Colonic mucosa (tissue), 4 donors: ENCODE results near the gene CD3D. TPM values are rescaled to one million over a fixed set of nuclear protein-coding genes. Genes with fewer than 3 reads are reported as not detected.

Experiments
- DNase-seq: peaks from one replicate; pipeline ENCODE4 v3.0.0-alpha.2; 2020
- H3K27ac ChIP-seq: fragments of 200-600 bp; one replicate; pipeline ENCODE4 v1.8.0; 2021
- H3K27me3 ChIP-seq: fragments of 200-600 bp; one replicate; pipeline ENCODE4 v1.8.0; 2021
- H3K36me3 ChIP-seq: fragments of 200-600 bp; one replicate; pipeline ENCODE4 v1.8.0; 2021
- H3K4me1 ChIP-seq: fragments of 200-600 bp; one replicate; pipeline ENCODE4 v1.8.0; 2021; ENCODE audit warnings: mild to moderate bottlenecking
- H3K4me3 ChIP-seq: fragments of 200-600 bp; one replicate; pipeline ENCODE4 v1.8.0; 2021
- H3K9ac ChIP-seq, 2 donors: one replicate each; pipeline ENCODE4 v1.7.0; 2013; ENCODE audit warnings: control low read depth in 2 of 2, low read depth in 2 of 2, low read length in 2 of 2
- H3K9me3 ChIP-seq: fragments of 200-600 bp; one replicate; pipeline ENCODE4 v1.8.0; 2021
- intact Hi-C: fragments of 100-400 bp; cut with DNase I; formaldehyde crosslinking; loops from one replicate; pipeline ENCODE4 v1.14.1; 2022
- total RNA-seq, 2 donors: library from RNA; stranded (reverse); fragmentation: NEBNext Ultra II Directional in 1 of 2; extraction: Animal tissue kit (Norgen Biotek cat#: 25700) in 1 of 2; gene quantifications; one replicate each; pipeline ENCODE4 v1.2.1, GENCODE V29; 2021
- TF ChIP-seq, protein P1 (sequence below): fragments of 200-600 bp; IDR thresholded peaks from one replicate; pipeline ENCODE4 v1.8.0; 2022; ENCODE audit warnings: antibody characterized with exemption, mild to moderate bottlenecking
- donor health status: healthy.
- donor health status: DM: no; HTN: no; CAD: no.
- donor health status: DM: no; HTN: no; CAD: no.

The CD3D gene
- total RNA-seq, 2 donors from 2014 or later, result 3.1 to 4.7 TPM

DNA sequence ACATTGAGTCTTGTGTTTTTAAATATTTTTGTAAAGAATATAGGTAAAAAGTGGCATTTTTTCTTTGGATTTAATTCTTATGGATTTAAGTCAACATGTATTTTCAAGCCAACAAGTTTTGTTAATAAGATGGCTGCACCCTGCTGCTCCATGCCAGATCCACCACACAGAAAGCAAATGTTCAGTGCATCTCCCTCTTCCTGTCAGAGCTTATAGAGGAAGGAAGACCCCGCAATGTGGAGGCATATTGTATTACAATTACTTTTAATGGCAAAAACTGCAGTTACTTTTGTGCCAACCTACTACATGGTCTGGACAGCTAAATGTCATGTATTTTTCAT is 38.3 kb downstream of the CD3D start:
- no peak overlapping the region for H3K27ac ChIP-seq
- TF ChIP-seq, protein P1, sequence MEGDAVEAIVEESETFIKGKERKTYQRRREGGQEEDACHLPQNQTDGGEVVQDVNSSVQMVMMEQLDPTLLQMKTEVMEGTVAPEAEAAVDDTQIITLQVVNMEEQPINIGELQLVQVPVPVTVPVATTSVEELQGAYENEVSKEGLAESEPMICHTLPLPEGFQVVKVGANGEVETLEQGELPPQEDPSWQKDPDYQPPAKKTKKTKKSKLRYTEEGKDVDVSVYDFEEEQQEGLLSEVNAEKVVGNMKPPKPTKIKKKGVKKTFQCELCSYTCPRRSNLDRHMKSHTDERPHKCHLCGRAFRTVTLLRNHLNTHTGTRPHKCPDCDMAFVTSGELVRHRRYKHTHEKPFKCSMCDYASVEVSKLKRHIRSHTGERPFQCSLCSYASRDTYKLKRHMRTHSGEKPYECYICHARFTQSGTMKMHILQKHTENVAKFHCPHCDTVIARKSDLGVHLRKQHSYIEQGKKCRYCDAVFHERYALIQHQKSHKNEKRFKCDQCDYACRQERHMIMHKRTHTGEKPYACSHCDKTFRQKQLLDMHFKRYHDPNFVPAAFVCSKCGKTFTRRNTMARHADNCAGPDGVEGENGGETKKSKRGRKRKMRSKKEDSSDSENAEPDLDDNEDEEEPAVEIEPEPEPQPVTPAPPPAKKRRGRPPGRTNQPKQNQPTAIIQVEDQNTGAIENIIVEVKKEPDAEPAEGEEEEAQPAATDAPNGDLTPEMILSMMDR, result no peak
- intact Hi-C loops, result no loop called here
- H3K36me3 ChIP-seq, result no peaks in the 10 kb centered on the region
- H3K4me3 ChIP-seq, result no peak overlapping the region
- no peaks in the 10 kb centered on the region for H3K27me3 ChIP-seq
- H3K9ac ChIP-seq, result no peak overlapping the region
- no peak for DNase-seq
- no peaks in the 10 kb centered on the region for H3K4me1 ChIP-seq
- no peaks in the 10 kb centered on the region for H3K9me3 ChIP-seq

DNA sequence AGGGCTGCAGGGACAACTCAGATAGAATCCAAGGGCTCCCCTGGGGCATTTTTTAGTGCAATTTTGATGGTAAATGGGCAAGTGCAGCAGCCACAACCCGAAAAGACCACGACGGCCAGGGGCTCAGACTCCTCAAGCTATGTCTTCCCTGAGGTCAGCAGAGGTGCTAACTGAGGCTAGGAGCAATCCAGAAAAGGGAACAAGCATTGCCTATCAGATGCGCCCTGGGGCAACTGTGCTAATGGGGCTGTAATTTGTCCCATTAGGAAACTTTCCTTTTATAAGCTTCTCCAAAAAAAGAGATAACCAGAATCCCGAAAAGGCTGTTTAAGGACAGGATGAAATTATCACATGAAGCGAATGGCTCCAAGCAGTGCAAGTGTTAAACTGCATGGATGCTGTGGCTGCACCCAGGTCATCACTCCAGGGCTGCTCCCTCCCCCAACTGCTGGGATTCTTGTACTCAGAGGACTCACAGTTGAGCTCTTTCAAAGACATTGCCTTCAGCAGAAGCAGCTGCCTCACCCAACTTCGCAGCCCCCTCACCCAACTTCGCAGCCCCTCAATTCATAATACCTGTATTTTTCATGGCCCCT is 40.8 kb downstream of the CD3D start:
- no peaks in the 10 kb centered on the region for H3K27me3 ChIP-seq
- no peak overlapping the region for H3K27ac ChIP-seq
- DNase-seq, result no peak
- H3K4me3 ChIP-seq, result no peak overlapping the region
- no peak overlapping the region for H3K9ac ChIP-seq
- no peaks in the 10 kb centered on the region for H3K36me3 ChIP-seq
- TF ChIP-seq, protein P1, result no peak
- no peaks in the 10 kb centered on the region for H3K9me3 ChIP-seq
- no peaks in the 10 kb centered on the region for H3K4me1 ChIP-seq
- intact Hi-C loops, result no loop called here

DNA sequence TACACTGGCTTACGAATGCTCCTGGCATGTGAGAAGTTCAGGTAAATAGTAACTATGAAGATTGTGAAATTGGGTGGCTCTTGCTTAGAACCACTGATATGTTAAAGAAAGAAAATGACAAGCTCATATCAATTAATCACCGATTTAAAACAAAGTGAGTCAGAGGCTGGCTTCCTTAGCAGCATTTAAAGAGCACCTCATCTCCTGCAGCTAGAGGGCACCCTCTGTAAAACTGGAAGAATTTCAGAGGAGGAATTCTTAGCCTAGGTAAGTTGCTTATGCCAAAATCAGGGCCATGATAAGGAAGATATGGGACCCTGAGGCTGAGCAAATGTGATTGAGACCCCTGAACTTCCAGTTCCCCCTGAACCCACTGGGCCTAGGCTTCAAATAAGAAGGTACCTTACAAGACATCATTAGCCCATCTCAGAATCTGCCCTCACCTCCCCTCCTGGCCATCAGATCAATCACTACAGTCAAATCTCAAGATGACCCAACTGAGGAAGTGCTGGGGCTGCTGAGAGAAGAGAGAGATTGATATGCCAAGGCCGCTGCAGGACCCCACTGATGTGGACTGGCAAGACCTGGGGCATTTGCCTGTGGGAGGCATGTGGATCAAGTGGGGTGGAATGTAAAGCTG is 46.6 kb downstream of the CD3D start:
- intact Hi-C loops, result loop anchor here (2.0 to 10.0 kb wide), 2 partner anchors 57 to 189 kb away; no protein-coding TSS in a partner anchor
- Histone ChIP-seq H3K27me3 (no peaks in the 10 kb centered on the region), H3K9ac (no peak overlapping the region), H3K36me3 (no peaks in the 10 kb centered on the region), H3K4me1 (no peaks in the 10 kb centered on the region), H3K4me3 (no peak overlapping the region), H3K27ac (no peak overlapping the region), H3K9me3 (no peaks in the 10 kb centered on the region)
- TF ChIP-seq, protein P1, result peak; percentile 36
- no peak for DNase-seq

DNA sequence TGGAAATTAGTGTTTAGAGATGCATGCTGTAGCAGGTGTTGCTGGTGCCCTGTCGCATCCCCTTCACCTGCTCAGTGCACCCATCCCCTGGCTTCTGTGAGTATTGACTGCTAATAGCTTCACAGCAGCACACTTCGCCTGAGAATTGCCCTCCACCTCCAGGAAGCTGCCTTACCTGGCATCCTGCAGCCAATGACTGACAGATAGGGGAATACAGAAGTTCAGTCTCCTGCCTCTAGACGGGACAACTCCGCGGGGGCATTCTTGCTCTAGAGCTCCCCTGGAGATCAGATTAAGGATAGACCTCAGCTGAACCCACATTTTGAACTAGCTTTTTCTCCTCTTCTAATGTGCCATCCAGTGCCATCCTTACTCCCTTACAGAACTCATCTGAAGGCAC is 47.3 kb downstream of the CD3D start:
- intact Hi-C loops, result loop anchor here (10.0 kb wide), 1 partner anchor 190 kb away; no protein-coding TSS in a partner anchor
- Histone ChIP-seq H3K27ac (no peak overlapping the region), H3K4me3 (no peak overlapping the region), H3K9ac (no peak overlapping the region), H3K36me3 (no peaks in the 10 kb centered on the region), H3K4me1 (no peaks in the 10 kb centered on the region), H3K27me3 (no peaks in the 10 kb centered on the region), H3K9me3 (no peaks in the 10 kb centered on the region)
- DNase-seq, result no peak
- TF ChIP-seq, protein P1, result no peak

DNA sequence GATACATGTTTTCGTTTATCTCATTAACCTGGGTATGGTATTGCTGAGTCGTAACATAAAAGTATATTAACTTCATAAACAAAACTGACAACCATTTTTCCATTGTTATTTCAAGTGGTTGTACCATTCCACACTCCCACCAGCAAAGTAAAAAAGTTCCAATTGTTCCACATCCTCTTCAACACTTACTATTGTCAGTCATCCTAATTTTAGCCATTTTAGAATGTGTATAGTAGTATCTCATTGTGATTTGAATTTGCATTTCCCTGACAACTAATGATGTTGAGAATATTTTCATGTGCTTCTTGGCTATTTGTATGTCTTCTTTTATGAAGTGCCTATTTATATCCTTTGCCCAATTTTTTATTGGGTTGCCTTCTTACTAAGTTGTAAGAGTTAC is 48.5 kb downstream of the CD3D start:
- intact Hi-C loops, result loop anchor here (5.0 to 10.0 kb wide), 2 partner anchors 147 to 191 kb away; no protein-coding TSS in a partner anchor
- TF ChIP-seq, protein P1, result no peak
- no peaks in the 10 kb centered on the region for H3K9me3 ChIP-seq
- no peak overlapping the region for H3K27ac ChIP-seq
- H3K27me3 ChIP-seq, result no peaks in the 10 kb centered on the region
- H3K4me1 ChIP-seq, result no peaks in the 10 kb centered on the region
- DNase-seq, result no peak
- H3K4me3 ChIP-seq, result no peak overlapping the region
- H3K36me3 ChIP-seq, result no peaks in the 10 kb centered on the region
- no peak overlapping the region for H3K9ac ChIP-seq
